ENCODE data around the gene TMED1. TPM values are rescaled to one million over a fixed set of nuclear protein-coding genes. Genes with fewer than 3 reads are reported as not detected.
A peak's percentile ranks its signal among the peaks of the same experiment; 100 is the strongest.
"Not testable (repeated sequence)": the region's sequence is repeated elsewhere in the genome, so short reads cannot be mapped to it uniquely, and the experiment has no call there.

TMED1 gene
- total and polyA plus RNA-seq, 4 donors, result 25.8 to 49.8 (median 33.9) TPM

- no peaks in the 10 kb centered on the region for H3K27me3 ChIP-seq (ENCODE audit: control insufficient read depth in 3 of 3, insufficient read depth in 3 of 3, low read length in 2 of 3)
- DNase-seq (peak; percentile 34 to 57 (median 35)), ATAC-seq (ENCODE audit: insufficient read depth, low FRiP score) (no peak)
- TF ChIP-seq CTCF (IDR thresholded peaks at IDR 0.05; ENCODE audit: control extremely low read depth, extremely low read depth), result no peak
- no peaks in the 10 kb centered on the region for H3K9me3 ChIP-seq (ENCODE audit: control insufficient read depth in 4 of 4, insufficient read depth in 3 of 4, low read length in 3 of 4)
- WGBS, 2 donors, result 0% methylated on average over 58 to 90 of the region's 90 CpGs
- H3K27ac ChIP-seq (ENCODE audit: low read depth in 1 of 2, low read length in 1 of 2), result peak overlapping the region; percentile 59 to 78
- H3K4me3 ChIP-seq, result peak overlapping the region; percentile 73
- H3K9ac ChIP-seq (ENCODE audit: insufficient read depth in 1 of 2, low read length in 2 of 2), result peak overlapping the region; percentile 63 to 76
- H3K4me1 ChIP-seq (ENCODE audit: control insufficient read depth in 5 of 5, insufficient read depth in 5 of 5, low read length in 5 of 5), result peaks cover 0 to 12% (median 4%) of the 10 kb centered on the region in 5 donors
- H3K36me3 ChIP-seq (ENCODE audit: control insufficient read depth in 4 of 4, insufficient read depth in 4 of 4, low read length in 4 of 4), result no peaks in the 10 kb centered on the region
Measured at GRCh38 chr19:10871711-10872545, 35.9 kb upstream of the TMED1 start.

GRCh38 chr19:10870955-10871603 lies 35.1 kb upstream of the TMED1 start, which contains the start of gene CARM1:
Gene CARM1, plus strand, starts transcription at chr19:10871553. Its CDS starts 150 bp downstream, at chr19:10871703.
- Histone ChIP-seq H3K36me3 (ENCODE audit: control insufficient read depth in 4 of 4, insufficient read depth in 4 of 4, low read length in 4 of 4) (no peaks in the 10 kb centered on the region), H3K4me3 (peak within 1 kb of the TSS; percentile 73), H3K9me3 (ENCODE audit: control insufficient read depth in 4 of 4, insufficient read depth in 3 of 4, low read length in 3 of 4) (no peaks in the 10 kb centered on the region), H3K27ac (ENCODE audit: low read depth in 1 of 2, low read length in 1 of 2) (peak within 1 kb of the TSS; percentile 66 to 78), H3K4me1 (ENCODE audit: control insufficient read depth in 5 of 5, insufficient read depth in 5 of 5, low read length in 5 of 5) (peaks cover 0 to 8% (median 0%) of the 10 kb centered on the region in 5 donors), H3K27me3 (ENCODE audit: control insufficient read depth in 3 of 3, insufficient read depth in 3 of 3, low read length in 2 of 3) (no peaks in the 10 kb centered on the region), H3K9ac (ENCODE audit: insufficient read depth in 1 of 2, low read length in 2 of 2) (peak within 1 kb of the TSS; percentile 63 to 78)
- TF ChIP-seq CTCF (IDR thresholded peaks at IDR 0.05; ENCODE audit: control extremely low read depth, extremely low read depth), result peak; percentile 85
- ATAC-seq (ENCODE audit: insufficient read depth, low FRiP score) (peak; percentile 96), DNase-seq (peak; percentile 99 to 100 (median 99))
- 1 to 2% methylated on average over 25 to 98 of the region's 99 CpGs for WGBS, 2 donors

GRCh38 chr19:10870501-10870954 lies 34.5 kb upstream of the TMED1 start:
- no peak for DNase-seq
- peak overlapping the region in 1 of 2 donors; percentile 66 for H3K27ac ChIP-seq (ENCODE audit: low read depth in 1 of 2, low read length in 1 of 2)
- no peak for TF ChIP-seq CTCF (IDR thresholded peaks at IDR 0.05; ENCODE audit: control extremely low read depth, extremely low read depth)
- no peaks in the 10 kb centered on the region for H3K9me3 ChIP-seq (ENCODE audit: control insufficient read depth in 4 of 4, insufficient read depth in 3 of 4, low read length in 3 of 4)
- H3K4me3 ChIP-seq, result no peak overlapping the region
- peak overlapping the region; percentile 37 to 78 for H3K9ac ChIP-seq (ENCODE audit: insufficient read depth in 1 of 2, low read length in 2 of 2)
- H3K27me3 ChIP-seq (ENCODE audit: control insufficient read depth in 3 of 3, insufficient read depth in 3 of 3, low read length in 2 of 3), result no peaks in the 10 kb centered on the region
- no peaks in the 10 kb centered on the region for H3K36me3 ChIP-seq (ENCODE audit: control insufficient read depth in 4 of 4, insufficient read depth in 4 of 4, low read length in 4 of 4)
- no peak for ATAC-seq (ENCODE audit: insufficient read depth, low FRiP score)
- WGBS, 2 donors, result 2 to 4% methylated on average over 18 to 21 of the region's 22 CpGs
- H3K4me1 ChIP-seq (ENCODE audit: control insufficient read depth in 5 of 5, insufficient read depth in 5 of 5, low read length in 5 of 5), result peaks cover 0 to 8% (median 0%) of the 10 kb centered on the region in 5 donors

- not testable (repeated sequence) for H3K9me3 ChIP-seq (ENCODE audit: control insufficient read depth in 4 of 4, insufficient read depth in 3 of 4, low read length in 3 of 4); ATAC-seq (ENCODE audit: insufficient read depth, low FRiP score); H3K4me1 ChIP-seq (ENCODE audit: control insufficient read depth in 5 of 5, insufficient read depth in 5 of 5, low read length in 5 of 5); H3K27ac ChIP-seq (ENCODE audit: low read depth in 1 of 2, low read length in 1 of 2); DNase-seq; H3K36me3 ChIP-seq (ENCODE audit: control insufficient read depth in 4 of 4, insufficient read depth in 4 of 4, low read length in 4 of 4); H3K27me3 ChIP-seq (ENCODE audit: control insufficient read depth in 3 of 3, insufficient read depth in 3 of 3, low read length in 2 of 3); H3K4me3 ChIP-seq; H3K9ac ChIP-seq (ENCODE audit: insufficient read depth in 1 of 2, low read length in 2 of 2)
- 94 to 95% methylated on average over 11 of the region's 11 CpGs for WGBS, 2 donors
Measured at GRCh38 chr19:10869872-10870311, 33.9 kb upstream of the TMED1 start.

Data from lung (tissue), 12 donors.